SK-N-MC (cell line): ENCODE results near the gene ATG10.

Experiments used
- EZH2 ChIP-seq: fragments of 200-600 bp; sonication (generic); IDR thresholded peaks from one replicate; pipeline ENCODE4 v1.6.1; 2017; ENCODE audit warnings: antibody characterized with exemption
- POLR2AphosphoS5 ChIP-seq: IDR thresholded peaks from 2 replicates; pipeline ENCODE4 v1.6.1; 2012; ENCODE audit warnings: mild to moderate bottlenecking, low read depth, low read length, borderline replicate concordance

- TF ChIP-seq POLR2AphosphoS5 (no peak), EZH2 (no peak)
Measured at GRCh38 chr5:81986126-81986525, 14.3 kb downstream of the ATG10 start.
